Epithelial cell of proximal tubule (primary cell): ENCODE results near the gene ZDHHC14. TPM values are rescaled to one million over a fixed set of nuclear protein-coding genes. Genes with fewer than 3 reads are reported as not detected.

Experiments
- DNase-seq: peaks from one replicate; pipeline ENCODE4 v3.0.0-alpha.2; 2011; ENCODE audit warnings: low read depth
- H3K4me3 ChIP-seq: 2 replicates; pipeline ENCODE4 v1.5.1; 2011; ENCODE audit warnings: low read depth, mild to moderate bottlenecking, low read length
- CTCF ChIP-seq: conservative IDR thresholded peaks from 2 replicates; pipeline ENCODE4 v1.5.1; 2012; ENCODE audit warnings: low read depth, mild to moderate bottlenecking, low read length
- total RNA-seq: library from RNA; depleted of rRNA; stranded (reverse); fragments of >200 nt; gene quantifications from 2 replicates; pipeline ENCODE4 v1.2.3, GENCODE V29; 2015

ZDHHC14 gene
- total RNA-seq, 1 donor from 2014 or later = 21.4 TPM

GRCh38 chr6:157642736-157643135 lies 261.7 kb downstream of the ZDHHC14 start:
- no peak for DNase-seq
- no peak for TF ChIP-seq CTCF

DNA sequence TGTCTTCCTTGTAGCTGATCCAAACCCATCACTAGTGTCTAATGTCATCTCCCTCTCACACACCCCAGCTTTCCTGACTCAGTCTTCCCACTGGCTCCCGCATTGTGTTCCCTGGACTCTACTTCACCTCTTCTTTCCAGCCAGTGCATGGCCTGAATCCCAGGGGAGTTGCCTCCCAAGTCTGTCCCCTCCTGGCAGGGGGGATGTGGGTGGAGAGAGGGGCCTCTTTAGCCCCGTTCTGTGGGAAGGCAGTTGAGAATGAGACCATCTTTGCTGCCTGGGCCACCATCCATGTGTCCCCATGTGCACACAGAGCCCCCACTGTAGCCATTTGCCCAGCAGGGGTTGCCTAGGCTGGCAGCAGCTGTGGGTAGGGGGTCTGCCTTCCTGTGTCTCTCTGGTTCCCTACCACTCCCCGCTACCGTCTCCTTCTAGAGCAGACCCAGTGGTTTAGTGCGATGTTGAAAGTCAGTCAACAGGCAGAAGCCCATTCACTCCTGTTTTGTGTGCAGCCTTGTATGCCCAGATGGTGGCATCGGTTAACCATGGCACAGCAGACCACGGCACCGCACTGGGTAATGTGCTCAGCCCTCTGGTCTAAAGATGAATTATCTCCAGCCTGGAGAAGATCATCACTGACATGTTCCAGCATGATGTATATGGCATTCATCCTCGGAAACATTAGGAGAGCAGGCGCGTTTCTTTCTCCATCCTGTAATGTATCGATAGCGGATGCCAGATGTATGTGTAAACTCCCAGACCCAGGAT lies 263.2 kb downstream of the ZDHHC14 start:
- TF ChIP-seq CTCF = peak; percentile 27
- DNase-seq = no peak
- no peak overlapping the region for H3K4me3 ChIP-seq

More at GRCh38 chr6:157642736-157643135, 261.7 kb downstream of the ZDHHC14 start:
- H3K4me3 ChIP-seq = no peak overlapping the region

DNA sequence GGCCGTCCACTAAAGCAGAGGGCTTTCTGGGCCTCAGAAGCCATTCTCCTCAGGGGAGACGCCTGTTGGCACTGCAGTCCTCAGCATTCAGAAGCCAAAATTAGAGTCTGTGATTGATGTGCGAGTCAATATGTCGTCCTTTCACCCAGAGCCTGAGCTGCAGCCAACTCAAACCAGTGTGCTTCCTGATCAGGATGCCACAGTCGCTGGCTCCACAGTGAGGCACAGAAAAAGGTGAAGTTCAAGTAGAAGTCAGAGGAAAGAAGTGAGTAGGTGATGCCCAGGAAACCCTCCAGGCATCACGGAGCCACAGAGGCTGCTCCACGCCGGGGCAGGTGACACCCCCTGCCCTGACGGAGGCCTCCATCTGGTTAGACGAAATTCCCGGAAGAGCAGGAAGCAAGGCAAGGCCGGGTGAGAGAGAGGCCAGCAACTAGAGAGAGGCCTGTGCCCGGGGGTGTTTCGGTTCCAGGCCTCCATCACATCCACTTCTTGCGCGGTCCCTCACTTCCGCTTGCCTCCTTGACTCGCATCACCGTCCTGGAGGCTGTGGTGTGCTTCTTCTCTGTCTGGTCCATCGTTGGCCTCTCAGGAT lies 264.3 kb downstream of the ZDHHC14 start:
- no peak for DNase-seq
- H3K4me3 ChIP-seq = no peak overlapping the region
- TF ChIP-seq CTCF = no peak

- H3K4me3 ChIP-seq = no peak overlapping the region
- no peak for DNase-seq
- no peak for TF ChIP-seq CTCF
Measured at GRCh38 chr6:157646012-157646411, 265.0 kb downstream of the ZDHHC14 start.

DNA sequence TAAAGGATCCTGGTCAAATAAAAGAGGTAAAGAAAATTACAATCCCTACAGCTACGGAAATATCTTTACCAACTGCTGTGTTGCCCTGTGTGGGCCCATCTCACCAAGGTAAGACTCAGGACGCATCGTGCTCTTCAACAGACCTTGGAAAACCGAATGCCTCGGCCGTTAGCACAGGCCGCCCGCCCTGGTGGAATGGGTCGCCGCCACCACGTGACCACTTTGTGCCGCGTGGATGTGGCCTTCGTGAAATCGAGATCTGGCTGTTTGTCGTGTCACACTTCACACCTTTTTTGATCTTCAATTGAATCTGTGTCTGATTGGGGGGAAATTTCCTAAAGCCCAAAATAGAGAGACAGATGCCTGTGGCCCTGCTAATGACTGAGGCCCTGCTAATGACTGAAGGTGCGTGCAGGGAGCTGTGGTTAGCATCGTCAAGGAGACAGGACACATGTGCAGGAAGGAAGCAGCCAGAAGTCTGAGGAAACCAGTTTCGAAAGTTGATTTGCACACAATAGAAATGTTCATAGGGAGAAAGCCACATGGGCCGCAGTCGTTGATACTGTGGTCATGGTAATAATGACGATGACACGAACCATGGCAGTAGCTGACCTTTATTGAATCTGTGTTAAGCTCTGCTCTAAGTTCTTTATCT lies 266.4 kb downstream of the ZDHHC14 start:
- H3K4me3 ChIP-seq = no peak overlapping the region
- no peak for TF ChIP-seq CTCF
- DNase-seq = no peak

DNA sequence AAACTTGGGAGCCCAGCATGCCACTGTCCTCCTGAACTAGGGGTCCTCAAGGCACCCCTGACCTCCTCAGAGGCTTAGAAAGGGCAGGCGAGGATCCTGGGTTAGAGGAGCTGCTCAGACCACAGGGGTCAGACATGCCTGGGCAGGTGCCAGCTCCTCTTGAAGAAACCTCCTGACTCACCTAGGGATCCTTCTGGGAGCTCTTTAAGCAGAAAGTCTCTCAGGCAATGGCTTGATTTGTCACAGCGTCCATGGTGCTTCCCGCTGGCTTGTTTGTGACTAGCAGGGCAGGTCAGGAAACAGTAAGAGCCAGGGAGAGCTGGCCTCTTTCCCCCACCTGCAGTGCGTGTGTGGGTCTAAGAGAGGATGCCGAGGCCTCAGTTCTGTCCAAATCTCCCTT lies 267.6 kb downstream of the ZDHHC14 start:
- no peak for DNase-seq
- no peak for TF ChIP-seq CTCF

More for the DNA sequence above, 267.6 kb downstream of the ZDHHC14 start:
- H3K4me3 ChIP-seq = no peak overlapping the region
